Neural crest cell (in vitro differentiated cells): Measurements from ENCODE around the gene SAA4. TPM values are rescaled to one million over a fixed set of nuclear protein-coding genes. Genes with fewer than 3 reads are reported as not detected.

Experiments
- DNase-seq: peaks from one replicate; pipeline ENCODE4 v3.0.0; 2021; ENCODE audit warnings: low read depth, mixed read lengths, low spot score
- H3K27ac Mint-ChIP-seq: one replicate; pipeline ENCODE4 v1.8.0; 2021; ENCODE audit warnings: mild to moderate bottlenecking, mixed read lengths; ENCODE audit not compliant: unreplicated experiment
- H3K27me3 Mint-ChIP-seq: 2 replicates; pipeline ENCODE4 v1.8.0; 2021; ENCODE audit warnings: low read depth, mild to moderate bottlenecking, mixed read lengths
- H3K36me3 Mint-ChIP-seq: 2 replicates; pipeline ENCODE4 v1.8.0; 2021; ENCODE audit warnings: low read depth, mild to moderate bottlenecking, mixed read lengths
- H3K4me1 Mint-ChIP-seq: 2 replicates; pipeline ENCODE4 v1.8.0; 2021; ENCODE audit warnings: mixed read lengths
- H3K4me3 Mint-ChIP-seq: one replicate; pipeline ENCODE4 v1.8.0; 2021; ENCODE audit warnings: mild to moderate bottlenecking, mixed read lengths
- H3K9me3 Mint-ChIP-seq: 2 replicates; pipeline ENCODE4 v1.8.0; 2021; ENCODE audit warnings: mixed read lengths
- CTCF ChIP-seq: fragments of 200-600 bp; sonication (generic); conservative IDR thresholded peaks from 2 replicates; pipeline ENCODE4 v1.5.0; 2021; ENCODE audit warnings: antibody characterized with exemption, mild to moderate bottlenecking
- long read RNA-seq: library from polyadenylated mRNA; unstranded; transcript quantifications from one replicate; pipeline ENCODE4 v2.0.0, GENCODE V29; 2020
- total RNA-seq: library from RNA; stranded (reverse); gene quantifications from 2 replicates; pipeline ENCODE4 v1.2.1, GENCODE V29; 2021

Gene SAA4
- not detected in 2 replicates for total RNA-seq
- long read RNA-seq, result 0 reads

- H3K9me3 Mint-ChIP-seq, result no peaks in the 10 kb centered on the region
- DNase-seq, result no peak
Observed at GRCh38 chr11:18236664-18237356, at the start of gene SAA4. TSS of gene SAA4 (minus strand) at chr11:18236802. CDS start at chr11:18235926, 876 bp downstream.

GRCh38 chr11:18285841-18286240, 49.2 kb upstream of the SAA4 start:
- TF ChIP-seq CTCF, result no peak
- no peaks in the 10 kb centered on the region for H3K27me3 Mint-ChIP-seq
- peaks cover 6% of the 10 kb centered on the region for H3K36me3 Mint-ChIP-seq
- H3K9me3 Mint-ChIP-seq, result no peaks in the 10 kb centered on the region
- no peaks in the 10 kb centered on the region for H3K4me1 Mint-ChIP-seq
- DNase-seq, result no peak
- no peak overlapping the region for H3K4me3 Mint-ChIP-seq
- no peak overlapping the region for H3K27ac Mint-ChIP-seq

More at GRCh38 chr11:18236664-18237356, at the start of gene SAA4:
- no peak within 1 kb of the TSS for H3K4me3 Mint-ChIP-seq
- no peak within 1 kb of the TSS for H3K27ac Mint-ChIP-seq
- peaks cover 3% of the 10 kb centered on the region for H3K4me1 Mint-ChIP-seq
- H3K27me3 Mint-ChIP-seq, result peaks cover 2% of the 10 kb centered on the region
- H3K36me3 Mint-ChIP-seq, result no peaks in the 10 kb centered on the region
- no peak for TF ChIP-seq CTCF

- TF ChIP-seq CTCF, result no peak
- DNase-seq, result no peak
- Mint-ChIP-seq H3K4me3 (no peak overlapping the region), H3K27me3 (no peaks in the 10 kb centered on the region), H3K4me1 (no peaks in the 10 kb centered on the region), H3K27ac (no peak overlapping the region), H3K9me3 (no peaks in the 10 kb centered on the region), H3K36me3 (peaks cover 16% of the 10 kb centered on the region)
Observed at GRCh38 chr11:18282626-18283025, 46.0 kb upstream of the SAA4 start.

- TF ChIP-seq CTCF, result no peak
- Mint-ChIP-seq H3K27me3 (no peaks in the 10 kb centered on the region), H3K4me3 (no peak overlapping the region), H3K9me3 (no peaks in the 10 kb centered on the region), H3K4me1 (no peaks in the 10 kb centered on the region), H3K27ac (no peak overlapping the region), H3K36me3 (peaks cover 23% of the 10 kb centered on the region)
- no peak for DNase-seq
Observed at GRCh38 chr11:18280438-18281045, 43.9 kb upstream of the SAA4 start.

GRCh38 chr11:18277565-18278271, 41.1 kb upstream of the SAA4 start:
- H3K9me3 Mint-ChIP-seq, result peaks cover 2% of the 10 kb centered on the region
- H3K27me3 Mint-ChIP-seq, result no peaks in the 10 kb centered on the region
- no peak for DNase-seq
- peaks cover 31% of the 10 kb centered on the region for H3K36me3 Mint-ChIP-seq
- TF ChIP-seq CTCF, result no peak
- H3K4me3 Mint-ChIP-seq, result no peak overlapping the region
- H3K4me1 Mint-ChIP-seq, result no peaks in the 10 kb centered on the region
- H3K27ac Mint-ChIP-seq, result no peak overlapping the region
